GM23338 (cell line): ENCODE measurements around the gene FKBP2. TPM values are rescaled to one million over a fixed set of nuclear protein-coding genes. Genes with fewer than 3 reads are reported as not detected.

ENCODE experiments used
- ATAC-seq: fragments of 200-7000 bp; cut with Tn5 transposase; 3 replicates; pipeline ENCODE4 v1.9.1; 2020
- DNase-seq: peaks from one replicate; pipeline ENCODE4 v3.0.0-alpha.2; 2015; ENCODE audit warnings: low spot score
- H2AFZ ChIP-seq: fragments of 200-600 bp; sonication (generic); 2 replicates; pipeline ENCODE4 v1.8.0; 2016; ENCODE audit warnings: antibody characterized with exemption, mild to moderate bottlenecking, moderate library complexity
- H3F3A ChIP-seq: fragments of 200-600 bp; sonication (generic); replicated peaks from 2 replicates; pipeline ENCODE4 v1.8.0; 2017; ENCODE audit warnings: antibody characterized with exemption, mixed run types, low read depth
- H3K27ac ChIP-seq: fragments of 200-600 bp; sonication (generic); 2 replicates; pipeline ENCODE4 v1.6.1; 2016; ENCODE audit warnings: low read depth
- H3K27me3 ChIP-seq: fragments of 200-600 bp; sonication (generic); 2 replicates; pipeline ENCODE4 v1.8.0; 2016; ENCODE audit warnings: mild to moderate bottlenecking, mixed run types, moderate library complexity; ENCODE audit not compliant: insufficient read depth
- H3K36me3 ChIP-seq: fragments of 200-600 bp; sonication (generic); 2 replicates; pipeline ENCODE4 v1.8.0; 2016; ENCODE audit warnings: mild to moderate bottlenecking; ENCODE audit not compliant: insufficient read depth
- H3K4me1 ChIP-seq: fragments of 200-600 bp; sonication (generic); 2 replicates; pipeline ENCODE4 v1.8.0; 2016; ENCODE audit warnings: mild to moderate bottlenecking, moderate library complexity; ENCODE audit not compliant: insufficient read depth
- H3K4me2 ChIP-seq: fragments of 200-600 bp; sonication (generic); 2 replicates; pipeline ENCODE4 v1.7.1; 2017; ENCODE audit warnings: mixed run types
- H3K4me3 ChIP-seq: fragments of 200-600 bp; sonication (generic); 2 replicates; pipeline ENCODE4 v1.6.1; 2016; ENCODE audit warnings: mixed run types
- H3K79me2 ChIP-seq: fragments of 200-600 bp; sonication (generic); replicated peaks from 2 replicates; pipeline ENCODE4 v1.8.0; 2017; ENCODE audit warnings: mild to moderate bottlenecking; ENCODE audit not compliant: insufficient read depth
- H3K9me2 ChIP-seq: fragments of 200-600 bp; sonication (generic); 2 replicates; pipeline ENCODE4 v1.8.0; 2017; ENCODE audit not compliant: insufficient read depth
- H4K20me1 ChIP-seq: fragments of 200-600 bp; sonication (generic); replicated peaks from 2 replicates; pipeline ENCODE4 v1.8.0; 2017; ENCODE audit warnings: mild to moderate bottlenecking; ENCODE audit not compliant: insufficient read depth
- H3K27ac Mint-ChIP-seq: 2 replicates; pipeline ENCODE4 v1.8.0; 2020; ENCODE audit warnings: inconsistent platforms, mild to moderate bottlenecking, moderate library complexity, mixed read lengths
- H3K27me3 Mint-ChIP-seq: 3 replicates; pipeline ENCODE4 v1.8.0; 2022; ENCODE audit warnings: low read depth, mild to moderate bottlenecking, moderate library complexity, mixed read lengths, inconsistent platforms; ENCODE audit not compliant: insufficient read depth, poor library complexity
- H3K36me3 Mint-ChIP-seq: 3 replicates; pipeline ENCODE4 v1.8.0; 2021; ENCODE audit warnings: low read depth, mild to moderate bottlenecking, inconsistent platforms, moderate library complexity, mixed read lengths
- H3K4me1 Mint-ChIP-seq: 3 replicates; pipeline ENCODE4 v1.8.0; 2020; ENCODE audit warnings: mild to moderate bottlenecking, inconsistent platforms, mixed read lengths
- H3K4me3 Mint-ChIP-seq: 3 replicates; pipeline ENCODE4 v1.8.0; 2021; ENCODE audit warnings: moderate library complexity, mild to moderate bottlenecking, inconsistent platforms, mixed read lengths
- H3K9me3 Mint-ChIP-seq: 3 replicates; pipeline ENCODE4 v1.8.0; 2020; ENCODE audit warnings: moderate library complexity, mild to moderate bottlenecking, inconsistent platforms, mixed read lengths
- CREB1 ChIP-seq: fragments of 250-450 bp; sonication (Bioruptor Pico); IDR thresholded peaks from 2 replicates; pipeline ENCODE4 v1.5.0; 2020; ENCODE audit warnings: low read depth, mild to moderate bottlenecking, moderate library complexity
- ETS1 ChIP-seq: IDR thresholded peaks from 2 replicates; pipeline ENCODE4 v1.6.1; 2016; ENCODE audit warnings: antibody characterized with exemption
- EZH2 ChIP-seq: fragments of 200-600 bp; sonication (generic); IDR thresholded peaks from one replicate; pipeline ENCODE4 v1.8.0; 2017; ENCODE audit warnings: antibody characterized with exemption, mild to moderate bottlenecking, low read depth; ENCODE audit not compliant: unreplicated experiment
- EZH2phosphoT487 ChIP-seq: fragments of 200-600 bp; sonication (generic); IDR thresholded peaks from one replicate; pipeline ENCODE4 v1.8.1; 2018; ENCODE audit warnings: antibody characterized with exemption; ENCODE audit not compliant: unreplicated experiment
- JUNB ChIP-seq: IDR thresholded peaks from one replicate; pipeline ENCODE4 v1.6.1; 2016; ENCODE audit warnings: antibody characterized with exemption; ENCODE audit not compliant: unreplicated experiment
- NANOG ChIP-seq: IDR thresholded peaks from 2 replicates; pipeline ENCODE4 v1.6.1; 2016; ENCODE audit warnings: antibody characterized with exemption, borderline replicate concordance
- POLR2AphosphoS5 ChIP-seq: IDR thresholded peaks from 2 replicates; pipeline ENCODE4 v1.6.1; 2016; ENCODE audit warnings: antibody characterized with exemption, low read depth
- REST ChIP-seq: IDR thresholded peaks from one replicate; pipeline ENCODE4 v1.6.1; 2018; ENCODE audit warnings: antibody characterized with exemption; ENCODE audit not compliant: unreplicated experiment
- STAT1 ChIP-seq: IDR thresholded peaks from one replicate; pipeline ENCODE4 v1.6.1; 2016; ENCODE audit warnings: antibody characterized with exemption; ENCODE audit not compliant: unreplicated experiment
- ZNF114 ChIP-seq: fragments of 250-450 bp; sonication (Bioruptor Pico); IDR thresholded peaks from 2 replicates; pipeline ENCODE4 v1.5.0; 2020; ENCODE audit warnings: mild to moderate bottlenecking, moderate library complexity
- ZNF331 ChIP-seq: fragments of 250-450 bp; sonication (Bioruptor Pico); IDR thresholded peaks from 2 replicates; pipeline ENCODE4 v1.5.0; 2020; ENCODE audit warnings: low read depth, mild to moderate bottlenecking, moderate library complexity
- polyA plus RNA-seq: library from polyadenylated mRNA; unstranded; fragments of >200 nt; fragmentation: Nextera tagmentation; extraction: Ambion mirVana; gene quantifications from 2 replicates; pipeline ENCODE4 v1.2.1, GENCODE V29; 2016
- total RNA-seq: library from RNA; depleted of rRNA; stranded (reverse); fragments of >200 nt; shearing (Covaris generic); gene quantifications from 2 replicates; pipeline ENCODE4 v1.2.3, GENCODE V29; 2014
- TF ChIP-seq, protein P1 (sequence below): fragments of 250-450 bp; sonication (Bioruptor Pico); IDR thresholded peaks from 2 replicates; pipeline ENCODE4 v1.5.0; 2020; ENCODE audit warnings: mild to moderate bottlenecking, moderate library complexity
- TF ChIP-seq, protein P2 (sequence below), 2 experiments: fragments of 200-600 bp in 1 of 2; sonication (generic) in 1 of 2; conservative IDR thresholded peaks; 2 replicates each; pipeline versions ENCODE4 v1.5.1 to v1.6.1; 2016 to 2017; ENCODE audit warnings: antibody characterized with exemption in 2 of 2, low read depth in 2 of 2, mild to moderate bottlenecking in 2 of 2, moderate library complexity in 1 of 2

FKBP2 gene
- total and polyA plus RNA-seq, 2 experiments from 2014 or later: 31.4 to 201 TPM

DNA sequence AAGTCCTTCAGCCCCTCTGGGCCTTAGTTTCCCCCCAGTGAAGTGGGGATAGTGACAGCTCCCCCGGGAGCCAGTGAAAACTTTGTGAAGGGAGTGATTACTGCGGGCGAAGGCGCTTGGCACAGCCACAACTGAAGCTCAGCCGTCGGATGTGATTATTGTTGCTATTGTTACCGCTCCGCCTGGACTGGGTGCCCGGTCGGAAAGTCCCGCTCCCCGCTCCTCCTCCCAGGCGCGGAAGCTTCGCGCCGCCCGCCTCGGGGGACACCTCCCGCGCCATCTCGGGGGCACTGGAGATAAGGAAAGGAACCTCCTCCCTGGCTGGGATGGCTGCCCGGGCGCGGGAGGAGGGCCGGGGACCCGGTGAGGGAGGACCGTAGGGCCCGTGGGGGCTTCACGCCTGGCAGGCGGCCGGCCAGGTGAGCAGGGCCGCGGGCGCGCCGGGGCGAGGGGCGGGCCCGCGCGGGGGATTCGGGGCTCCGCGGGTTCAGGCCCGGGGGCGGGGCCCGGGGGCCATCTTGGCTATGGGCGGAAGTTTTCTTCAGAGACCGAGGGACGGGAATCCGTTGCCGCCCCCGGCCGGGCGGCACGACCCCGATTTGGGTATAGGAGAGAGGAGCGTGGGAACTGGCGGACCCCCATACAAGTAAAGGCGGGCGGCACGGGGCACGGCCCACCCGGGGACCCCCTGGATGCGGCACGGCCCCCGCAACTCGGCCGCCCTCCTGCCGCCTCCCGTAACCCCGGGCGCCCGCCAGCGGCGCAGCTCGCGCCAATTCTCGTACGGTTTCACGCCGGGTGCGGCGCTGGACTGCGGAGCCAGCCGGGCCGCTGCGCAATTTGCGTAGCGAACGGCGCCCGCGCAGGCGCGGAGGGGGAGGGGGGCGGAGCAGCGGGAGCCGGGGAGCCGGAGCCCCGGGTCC, 44.3 kb downstream of the FKBP2 start, which contains the start of gene GPR137:
TSS of gene GPR137 (plus strand) at position 887 of the 923 bp plus-strand sequence. CDS start 677 bp downstream, outside the sequence.
- peaks cover 10% of the 10 kb centered on the region; the same call in 2 of the 3 replicates for H3K36me3 Mint-ChIP-seq
- H3K27ac Mint-ChIP-seq: no peak within 1 kb of the TSS
- H3K79me2 ChIP-seq: no peaks in the 10 kb centered on the region

More for the DNA sequence above, 44.3 kb downstream of the FKBP2 start, which contains the start of gene GPR137:
- H3K9me2 ChIP-seq: no peaks in the 10 kb centered on the region
- H3K4me1 ChIP-seq: peaks cover 8% of the 10 kb centered on the region
- peaks cover 6% of the 10 kb centered on the region; the same call in 1 of the 2 replicates for H3F3A ChIP-seq
- Mint-ChIP-seq H3K9me3 (no peaks in the 10 kb centered on the region; the same call in 2 of the 3 replicates), H3K4me3 (peak within 1 kb of the TSS; percentile 81), H3K4me1 (peaks cover 8% of the 10 kb centered on the region), H3K27me3 (peaks cover 30% of the 10 kb centered on the region)
- H3K36me3 ChIP-seq: no peaks in the 10 kb centered on the region
- ATAC-seq: peak; percentile 44
- no peaks in the 10 kb centered on the region for H4K20me1 ChIP-seq
- DNase-seq: peak; percentile 80
- peaks cover 24% of the 10 kb centered on the region for H3K27me3 ChIP-seq
- TF ChIP-seq EZH2phosphoT487: no peak
- TF ChIP-seq, protein P1, sequence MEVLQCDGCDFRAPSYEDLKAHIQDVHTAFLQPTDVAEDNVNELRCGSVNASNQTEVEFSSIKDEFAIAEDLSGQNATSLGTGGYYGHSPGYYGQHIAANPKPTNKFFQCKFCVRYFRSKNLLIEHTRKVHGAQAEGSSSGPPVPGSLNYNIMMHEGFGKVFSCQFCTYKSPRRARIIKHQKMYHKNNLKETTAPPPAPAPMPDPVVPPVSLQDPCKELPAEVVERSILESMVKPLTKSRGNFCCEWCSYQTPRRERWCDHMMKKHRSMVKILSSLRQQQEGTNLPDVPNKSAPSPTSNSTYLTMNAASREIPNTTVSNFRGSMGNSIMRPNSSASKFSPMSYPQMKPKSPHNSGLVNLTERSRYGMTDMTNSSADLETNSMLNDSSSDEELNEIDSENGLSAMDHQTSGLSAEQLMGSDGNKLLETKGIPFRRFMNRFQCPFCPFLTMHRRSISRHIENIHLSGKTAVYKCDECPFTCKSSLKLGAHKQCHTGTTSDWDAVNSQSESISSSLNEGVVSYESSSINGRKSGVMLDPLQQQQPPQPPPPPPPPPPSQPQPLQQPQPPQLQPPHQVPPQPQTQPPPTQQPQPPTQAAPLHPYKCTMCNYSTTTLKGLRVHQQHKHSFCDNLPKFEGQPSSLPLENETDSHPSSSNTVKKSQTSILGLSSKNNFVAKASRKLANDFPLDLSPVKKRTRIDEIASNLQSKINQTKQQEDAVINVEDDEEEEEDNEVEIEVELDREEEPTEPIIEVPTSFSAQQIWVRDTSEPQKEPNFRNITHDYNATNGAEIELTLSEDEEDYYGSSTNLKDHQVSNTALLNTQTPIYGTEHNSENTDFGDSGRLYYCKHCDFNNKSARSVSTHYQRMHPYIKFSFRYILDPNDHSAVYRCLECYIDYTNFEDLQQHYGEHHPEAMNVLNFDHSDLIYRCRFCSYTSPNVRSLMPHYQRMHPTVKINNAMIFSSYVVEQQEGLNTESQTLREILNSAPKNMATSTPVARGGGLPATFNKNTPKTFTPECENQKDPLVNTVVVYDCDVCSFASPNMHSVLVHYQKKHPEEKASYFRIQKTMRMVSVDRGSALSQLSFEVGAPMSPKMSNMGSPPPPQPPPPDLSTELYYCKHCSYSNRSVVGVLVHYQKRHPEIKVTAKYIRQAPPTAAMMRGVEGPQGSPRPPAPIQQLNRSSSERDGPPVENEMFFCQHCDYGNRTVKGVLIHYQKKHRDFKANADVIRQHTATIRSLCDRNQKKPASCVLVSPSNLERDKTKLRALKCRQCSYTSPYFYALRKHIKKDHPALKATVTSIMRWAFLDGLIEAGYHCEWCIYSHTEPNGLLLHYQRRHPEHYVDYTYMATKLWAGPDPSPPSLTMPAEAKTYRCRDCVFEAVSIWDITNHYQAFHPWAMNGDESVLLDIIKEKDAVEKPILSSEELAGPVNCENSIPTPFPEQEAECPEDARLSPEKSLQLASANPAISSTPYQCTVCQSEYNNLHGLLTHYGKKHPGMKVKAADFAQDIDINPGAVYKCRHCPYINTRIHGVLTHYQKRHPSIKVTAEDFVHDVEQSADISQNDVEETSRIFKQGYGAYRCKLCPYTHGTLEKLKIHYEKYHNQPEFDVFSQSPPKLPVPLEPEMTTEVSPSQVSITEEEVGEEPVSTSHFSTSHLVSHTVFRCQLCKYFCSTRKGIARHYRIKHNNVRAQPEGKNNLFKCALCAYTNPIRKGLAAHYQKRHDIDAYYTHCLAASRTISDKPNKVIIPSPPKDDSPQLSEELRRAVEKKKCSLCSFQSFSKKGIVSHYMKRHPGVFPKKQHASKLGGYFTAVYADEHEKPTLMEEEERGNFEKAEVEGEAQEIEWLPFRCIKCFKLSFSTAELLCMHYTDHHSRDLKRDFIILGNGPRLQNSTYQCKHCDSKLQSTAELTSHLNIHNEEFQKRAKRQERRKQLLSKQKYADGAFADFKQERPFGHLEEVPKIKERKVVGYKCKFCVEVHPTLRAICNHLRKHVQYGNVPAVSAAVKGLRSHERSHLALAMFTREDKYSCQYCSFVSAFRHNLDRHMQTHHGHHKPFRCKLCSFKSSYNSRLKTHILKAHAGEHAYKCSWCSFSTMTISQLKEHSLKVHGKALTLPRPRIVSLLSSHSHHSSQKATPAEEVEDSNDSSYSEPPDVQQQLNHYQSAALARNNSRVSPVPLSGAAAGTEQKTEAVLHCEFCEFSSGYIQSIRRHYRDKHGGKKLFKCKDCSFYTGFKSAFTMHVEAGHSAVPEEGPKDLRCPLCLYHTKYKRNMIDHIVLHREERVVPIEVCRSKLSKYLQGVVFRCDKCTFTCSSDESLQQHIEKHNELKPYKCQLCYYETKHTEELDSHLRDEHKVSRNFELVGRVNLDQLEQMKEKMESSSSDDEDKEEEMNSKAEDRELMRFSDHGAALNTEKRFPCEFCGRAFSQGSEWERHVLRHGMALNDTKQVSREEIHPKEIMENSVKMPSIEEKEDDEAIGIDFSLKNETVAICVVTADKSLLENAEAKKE (CRISPR knock-in tag): no peak
- TF ChIP-seq STAT1: no peak
- no peak for TF ChIP-seq JUNB
- TF ChIP-seq NANOG: no peak
- no peak for TF ChIP-seq EZH2
- no peak for TF ChIP-seq REST
- no peak for TF ChIP-seq ETS1
- TF ChIP-seq ZNF114: no peak
- TF ChIP-seq CREB1 (CRISPR knock-in tag): no peak; the same call in 1 of the 2 replicates
- TF ChIP-seq ZNF331: no peak
- TF ChIP-seq, protein P2, sequence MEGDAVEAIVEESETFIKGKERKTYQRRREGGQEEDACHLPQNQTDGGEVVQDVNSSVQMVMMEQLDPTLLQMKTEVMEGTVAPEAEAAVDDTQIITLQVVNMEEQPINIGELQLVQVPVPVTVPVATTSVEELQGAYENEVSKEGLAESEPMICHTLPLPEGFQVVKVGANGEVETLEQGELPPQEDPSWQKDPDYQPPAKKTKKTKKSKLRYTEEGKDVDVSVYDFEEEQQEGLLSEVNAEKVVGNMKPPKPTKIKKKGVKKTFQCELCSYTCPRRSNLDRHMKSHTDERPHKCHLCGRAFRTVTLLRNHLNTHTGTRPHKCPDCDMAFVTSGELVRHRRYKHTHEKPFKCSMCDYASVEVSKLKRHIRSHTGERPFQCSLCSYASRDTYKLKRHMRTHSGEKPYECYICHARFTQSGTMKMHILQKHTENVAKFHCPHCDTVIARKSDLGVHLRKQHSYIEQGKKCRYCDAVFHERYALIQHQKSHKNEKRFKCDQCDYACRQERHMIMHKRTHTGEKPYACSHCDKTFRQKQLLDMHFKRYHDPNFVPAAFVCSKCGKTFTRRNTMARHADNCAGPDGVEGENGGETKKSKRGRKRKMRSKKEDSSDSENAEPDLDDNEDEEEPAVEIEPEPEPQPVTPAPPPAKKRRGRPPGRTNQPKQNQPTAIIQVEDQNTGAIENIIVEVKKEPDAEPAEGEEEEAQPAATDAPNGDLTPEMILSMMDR (conservative IDR thresholded peaks at IDR 0.05; ENCODE audit: low read depth in 2 of 2): no peak
- TF ChIP-seq POLR2AphosphoS5: no peak; the same call in 1 of the 2 replicates
- H3K27ac ChIP-seq: peak within 1 kb of the TSS; percentile 84; the same call in 1 of the 2 replicates
- H3K4me2 ChIP-seq: peak within 1 kb of the TSS; percentile 99
- H3K4me3 ChIP-seq: peak within 1 kb of the TSS; percentile 95
- peak within 1 kb of the TSS; percentile 98 for H2AFZ ChIP-seq
